ENCODE results near the gene TSC2. TPM values are rescaled to one million over a fixed set of nuclear protein-coding genes. Genes with fewer than 3 reads are reported as not detected.

TSC2 gene
- total RNA-seq, 1 donor from 2014 or later = 67.9 TPM

GRCh38 chr16:2024032-2024420 is 23.8 kb upstream of the TSC2 start:
- Histone ChIP-seq H3K36me3 (ENCODE audit: control insufficient read depth, insufficient read depth, low read length) (no peaks in the 10 kb centered on the region), H3K4me3 (ENCODE audit: low read depth, low read length) (no peak overlapping the region), H3K27me3 (ENCODE audit: control insufficient read depth, insufficient read depth, low read length) (peaks cover 26% of the 10 kb centered on the region)
- TF ChIP-seq CTCF (IDR thresholded peaks at IDR 0.05; ENCODE audit: insufficient read depth, low read length, poor library complexity, severe bottlenecking) = no peak
- DNase-seq (ENCODE audit: low read depth) = no peak

DNA sequence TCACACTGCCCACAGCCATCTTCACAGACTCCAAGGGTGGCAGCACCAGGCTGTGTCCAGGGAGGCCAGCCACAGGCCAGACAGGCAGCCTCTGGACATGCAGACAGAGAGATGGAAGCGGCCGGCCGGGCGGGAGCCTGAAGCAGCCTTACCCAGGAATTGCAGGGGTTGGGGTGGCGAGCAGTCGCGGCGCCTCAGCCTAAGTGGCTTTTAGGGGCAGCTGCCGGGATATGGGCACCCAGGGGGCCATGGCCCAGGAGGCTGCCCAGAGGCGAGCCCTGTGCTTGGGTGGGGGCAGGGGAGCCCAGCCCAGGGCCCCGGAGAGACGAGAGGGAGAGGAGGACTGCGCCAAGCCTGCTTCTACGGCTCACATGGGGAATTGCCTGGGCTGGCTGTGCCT is 22.5 kb upstream of the TSC2 start:
- DNase-seq (ENCODE audit: low read depth) = no peak
- TF ChIP-seq CTCF (IDR thresholded peaks at IDR 0.05; ENCODE audit: insufficient read depth, low read length, poor library complexity, severe bottlenecking) = no peak
- peaks cover 13% of the 10 kb centered on the region for H3K27me3 ChIP-seq (ENCODE audit: control insufficient read depth, insufficient read depth, low read length)
- no peaks in the 10 kb centered on the region for H3K36me3 ChIP-seq (ENCODE audit: control insufficient read depth, insufficient read depth, low read length)
- H3K4me3 ChIP-seq (ENCODE audit: low read depth, low read length) = no peak overlapping the region

- Histone ChIP-seq H3K36me3 (ENCODE audit: control insufficient read depth, insufficient read depth, low read length) (no peaks in the 10 kb centered on the region), H3K27me3 (ENCODE audit: control insufficient read depth, insufficient read depth, low read length) (peaks cover 7% of the 10 kb centered on the region), H3K4me3 (ENCODE audit: low read depth, low read length) (peak overlapping the region; percentile 29)
- no peak for DNase-seq (ENCODE audit: low read depth)
- TF ChIP-seq CTCF (IDR thresholded peaks at IDR 0.05; ENCODE audit: insufficient read depth, low read length, poor library complexity, severe bottlenecking) = no peak
These were observed 21.8 kb upstream of the TSC2 start for GRCh38 chr16:2025878-2026460.

GRCh38 chr16:2026461-2027023 is 21.2 kb upstream of the TSC2 start, which contains the start of gene NHERF2:
TSS of gene NHERF2 (plus strand) at chr16:2026902. CDS start at chr16:2027006, 104 bp downstream.
- Histone ChIP-seq H3K36me3 (ENCODE audit: control insufficient read depth, insufficient read depth, low read length) (no peaks in the 10 kb centered on the region), H3K4me3 (ENCODE audit: low read depth, low read length) (peak within 1 kb of the TSS; percentile 50), H3K27me3 (ENCODE audit: control insufficient read depth, insufficient read depth, low read length) (peaks cover 3% of the 10 kb centered on the region)
- DNase-seq (ENCODE audit: low read depth) = no peak
- TF ChIP-seq CTCF (IDR thresholded peaks at IDR 0.05; ENCODE audit: insufficient read depth, low read length, poor library complexity, severe bottlenecking) = no peak

DNA sequence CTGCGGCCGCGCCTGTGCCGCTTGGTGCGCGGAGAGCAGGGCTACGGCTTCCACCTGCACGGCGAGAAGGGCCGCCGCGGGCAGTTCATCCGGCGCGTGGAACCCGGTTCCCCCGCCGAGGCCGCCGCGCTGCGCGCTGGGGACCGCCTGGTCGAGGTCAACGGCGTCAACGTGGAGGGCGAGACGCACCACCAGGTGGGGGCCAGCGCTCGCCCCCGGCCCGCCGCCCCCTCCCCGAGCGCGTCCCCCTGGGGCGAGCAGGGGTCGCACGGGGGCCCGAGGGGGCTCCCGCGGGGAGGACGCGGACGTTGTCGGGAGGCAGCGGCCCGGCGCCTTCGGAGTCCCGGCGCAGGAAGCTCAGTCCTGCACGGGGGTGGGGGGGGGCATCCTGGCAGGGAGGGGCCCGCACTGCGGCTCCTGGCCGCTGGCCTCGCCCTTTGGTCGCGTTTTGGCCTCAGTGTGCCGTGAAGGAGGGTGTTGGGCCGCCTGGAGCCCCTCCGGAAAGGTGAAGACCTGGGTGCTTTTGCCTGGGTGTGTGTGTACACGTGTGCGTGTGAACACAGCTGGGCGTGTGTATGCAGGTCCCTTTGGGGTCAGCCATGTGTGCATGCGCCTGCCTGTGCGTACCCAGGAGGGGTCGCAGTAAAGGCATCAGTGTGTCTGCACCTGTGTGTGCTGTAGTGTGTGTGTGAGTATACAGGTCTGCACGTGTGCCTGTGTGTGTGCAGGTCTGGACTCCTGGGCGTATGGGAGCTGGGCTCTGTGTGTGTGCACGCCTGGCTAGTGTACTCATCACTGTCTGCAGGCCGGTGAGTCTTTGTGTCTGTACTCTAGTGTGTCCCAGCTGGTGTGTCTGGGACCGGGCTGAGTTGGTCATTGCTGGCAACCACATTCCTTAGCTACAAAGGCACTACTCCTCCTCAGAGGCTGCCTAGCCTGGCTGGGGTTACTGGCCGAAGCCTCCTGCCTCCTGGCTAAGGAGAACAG is 20.5 kb upstream of the TSC2 start:
- DNase-seq (ENCODE audit: low read depth) = no peak
- no peaks in the 10 kb centered on the region for H3K36me3 ChIP-seq (ENCODE audit: control insufficient read depth, insufficient read depth, low read length)
- peak overlapping the region; percentile 50 for H3K4me3 ChIP-seq (ENCODE audit: low read depth, low read length)

More for the DNA sequence above, 20.5 kb upstream of the TSC2 start:
- TF ChIP-seq CTCF (IDR thresholded peaks at IDR 0.05; ENCODE audit: insufficient read depth, low read length, poor library complexity, severe bottlenecking) = peak; percentile 13
- H3K27me3 ChIP-seq (ENCODE audit: control insufficient read depth, insufficient read depth, low read length) = no peaks in the 10 kb centered on the region

Measured in kidney epithelial cell (primary cell).